T-helper 22 cell (primary cell): Measurements from ENCODE around the gene CBLIF.
"Not testable (repeated sequence)": the region's sequence is repeated elsewhere in the genome, so short reads cannot be mapped to it uniquely, and the experiment has no call there.

Source experiments
- DNase-seq: peaks from one replicate; pipeline ENCODE4 v3.0.0-alpha.2; 2020; ENCODE audit warnings: low read depth

The CBLIF gene

GRCh38 chr11:59847626-59848025 lies 2.3 kb upstream of the CBLIF start:
- DNase-seq = no peak

GRCh38 chr11:59846556-59846955 lies 1.3 kb upstream of the CBLIF start:
- DNase-seq = no peak

- DNase-seq = no peak
Measured at GRCh38 chr11:59842316-59842715, 3.0 kb downstream of the CBLIF start.

GRCh38 chr11:59841514-59841913 lies 3.8 kb downstream of the CBLIF start:
- no peak for DNase-seq

GRCh38 chr11:59839615-59840014 lies 5.7 kb downstream of the CBLIF start:
- DNase-seq = no peak

GRCh38 chr11:59833602-59834001 lies 11.7 kb downstream of the CBLIF start:
- DNase-seq = no peak

- no peak for DNase-seq
Measured at GRCh38 chr11:59829358-59829757, 15.9 kb downstream of the CBLIF start.

- DNase-seq = no peak
Measured at GRCh38 chr11:59822989-59823566, 22.2 kb downstream of the CBLIF start.

- DNase-seq = no peak
Measured at GRCh38 chr11:59818572-59818971, 26.7 kb downstream of the CBLIF start.

GRCh38 chr11:59816434-59816833 lies 28.9 kb downstream of the CBLIF start:
- not testable (repeated sequence) for DNase-seq

GRCh38 chr11:59815754-59816153 lies 29.5 kb downstream of the CBLIF start:
- no peak for DNase-seq

- no peak for DNase-seq
Measured at GRCh38 chr11:59814021-59814420, 31.3 kb downstream of the CBLIF start.

GRCh38 chr11:59813364-59813763 lies 31.9 kb downstream of the CBLIF start:
- no peak for DNase-seq

GRCh38 chr11:59812220-59812619 lies 33.1 kb downstream of the CBLIF start:
- no peak for DNase-seq

- DNase-seq = no peak
Measured at GRCh38 chr11:59810911-59811259, 34.4 kb downstream of the CBLIF start.

GRCh38 chr11:59810189-59810910 lies 34.9 kb downstream of the CBLIF start, which contains the start of gene MRPL16:
MRPL16 (minus strand) TSS chr11:59810778; CDS start chr11:59810658, 120 bp downstream.
- DNase-seq = peak; percentile 79

GRCh38 chr11:59807047-59807610 lies 38.2 kb downstream of the CBLIF start:
- no peak for DNase-seq

- no peak for DNase-seq
Measured at GRCh38 chr11:59804061-59804460, 41.2 kb downstream of the CBLIF start.

GRCh38 chr11:59802639-59803176 lies 42.6 kb downstream of the CBLIF start:
- no peak for DNase-seq

- DNase-seq = no peak
Measured at GRCh38 chr11:59801981-59802638, 43.2 kb downstream of the CBLIF start.

GRCh38 chr11:59801160-59801706 lies 44.1 kb downstream of the CBLIF start:
- no peak for DNase-seq

- DNase-seq = no peak
Measured at GRCh38 chr11:59800390-59801025, 44.8 kb downstream of the CBLIF start.
